Activated naive CD8-positive, alpha-beta T cell (primary cell): ENCODE data around the gene UGT2A2.
"Not testable (repeated sequence)": the region's sequence is repeated elsewhere in the genome, so short reads cannot be mapped to it uniquely, and the experiment has no call there.

Experiments
- H3K27ac Mint-ChIP-seq: one replicate; pipeline ENCODE4 v1.8.0; 2021; ENCODE audit warnings: mixed read lengths
- H3K27me3 Mint-ChIP-seq: one replicate; pipeline ENCODE4 v1.8.0; 2021; ENCODE audit warnings: mixed read lengths
- H3K36me3 Mint-ChIP-seq: one replicate; pipeline ENCODE4 v1.8.0; 2021; ENCODE audit warnings: mixed read lengths
- H3K4me1 Mint-ChIP-seq: one replicate; pipeline ENCODE4 v1.8.0; 2021; ENCODE audit warnings: low read depth, mixed read lengths
- H3K4me3 Mint-ChIP-seq: one replicate; pipeline ENCODE4 v1.8.0; 2021; ENCODE audit warnings: mild to moderate bottlenecking, mixed read lengths
- H3K9me3 Mint-ChIP-seq: one replicate; pipeline ENCODE4 v1.8.0; 2021; ENCODE audit warnings: low read depth, mixed read lengths

UGT2A2 gene

GRCh38 chr4:69639542-69639941 lies at the start of gene UGT2A2:
UGT2A2 (minus strand) TSS chr4:69639642; CDS start chr4:69639640, 2 bp downstream.
- Mint-ChIP-seq H3K4me1 (no peaks in the 10 kb centered on the region), H3K4me3 (no peak within 1 kb of the TSS), H3K27me3 (no peaks in the 10 kb centered on the region), H3K9me3 (no peaks in the 10 kb centered on the region), H3K36me3 (no peaks in the 10 kb centered on the region), H3K27ac (no peak within 1 kb of the TSS)

DNA sequence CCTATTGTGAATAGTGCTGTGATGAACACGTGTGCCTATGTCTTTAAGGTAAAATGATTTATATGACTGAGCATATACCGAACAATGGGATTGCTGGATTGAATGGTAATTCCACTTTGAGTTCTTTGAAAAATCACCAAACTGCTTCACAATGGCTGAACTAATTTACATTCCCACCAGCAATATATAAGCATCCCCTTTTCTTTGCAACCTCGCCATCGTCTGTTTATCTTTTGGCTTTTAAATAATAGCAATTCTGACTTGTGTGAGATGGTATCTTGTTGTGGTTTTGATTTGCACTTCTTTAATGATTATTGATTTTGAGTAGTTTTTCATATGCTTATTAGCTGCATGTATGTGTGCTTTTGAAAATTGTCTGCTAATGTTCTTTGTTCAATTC lies 45.4 kb upstream of the UGT2A2 start:
- Mint-ChIP-seq H3K4me1 (peaks cover 3% of the 10 kb centered on the region), H3K27ac (no peak overlapping the region), H3K36me3 (no peaks in the 10 kb centered on the region), H3K27me3 (no peaks in the 10 kb centered on the region), H3K9me3 (no peaks in the 10 kb centered on the region), H3K4me3 (no peak overlapping the region)

DNA sequence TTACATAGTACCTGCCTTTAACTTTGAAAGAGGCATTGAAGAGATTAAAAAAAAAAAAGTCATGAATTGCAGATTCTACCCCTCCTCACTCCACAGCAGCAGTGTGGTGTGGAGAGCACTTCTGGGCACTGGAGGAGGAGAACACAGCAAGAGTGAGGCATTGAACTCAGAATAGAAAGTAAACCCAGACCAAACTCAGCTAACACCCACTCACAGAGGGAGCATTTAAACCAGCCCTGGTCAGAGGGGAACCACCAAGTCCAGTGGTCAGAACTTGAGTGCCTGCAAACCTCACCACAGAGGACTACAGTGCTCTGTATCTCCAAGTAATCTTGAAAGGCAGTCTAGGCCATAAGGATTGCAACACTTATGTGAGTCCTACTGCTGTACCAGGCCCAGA lies 29.2 kb upstream of the UGT2A2 start:
- H3K27me3 Mint-ChIP-seq, result no peaks in the 10 kb centered on the region
- no peaks in the 10 kb centered on the region for H3K36me3 Mint-ChIP-seq

DNA sequence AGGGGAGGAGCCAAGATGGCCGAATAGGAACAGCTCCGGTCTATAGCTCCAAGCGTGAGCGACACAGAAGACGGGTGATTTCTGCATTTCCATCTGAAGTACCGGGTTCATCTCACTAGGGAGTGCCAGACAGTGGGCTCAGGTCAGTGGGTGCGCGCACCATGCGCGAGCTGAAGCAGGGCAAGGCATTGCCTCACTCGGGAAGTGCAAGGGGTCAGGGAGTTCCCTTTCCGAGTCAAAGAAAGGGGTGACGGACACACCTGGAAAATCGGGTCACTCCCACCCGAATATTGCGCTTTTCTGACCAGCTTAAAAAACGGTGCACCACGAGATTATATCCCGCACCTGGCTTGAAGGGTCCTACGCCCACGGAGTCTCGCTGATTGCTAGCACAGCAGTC lies 24.6 kb upstream of the UGT2A2 start:
- not testable (repeated sequence) for H3K27ac Mint-ChIP-seq, H3K4me3 Mint-ChIP-seq, H3K36me3 Mint-ChIP-seq, H3K9me3 Mint-ChIP-seq, H3K4me1 Mint-ChIP-seq, H3K27me3 Mint-ChIP-seq

More for the DNA sequence above, 29.2 kb upstream of the UGT2A2 start:
- no peak overlapping the region for H3K4me3 Mint-ChIP-seq
- H3K9me3 Mint-ChIP-seq, result no peaks in the 10 kb centered on the region
- H3K4me1 Mint-ChIP-seq, result no peaks in the 10 kb centered on the region
- H3K27ac Mint-ChIP-seq, result no peak overlapping the region

DNA sequence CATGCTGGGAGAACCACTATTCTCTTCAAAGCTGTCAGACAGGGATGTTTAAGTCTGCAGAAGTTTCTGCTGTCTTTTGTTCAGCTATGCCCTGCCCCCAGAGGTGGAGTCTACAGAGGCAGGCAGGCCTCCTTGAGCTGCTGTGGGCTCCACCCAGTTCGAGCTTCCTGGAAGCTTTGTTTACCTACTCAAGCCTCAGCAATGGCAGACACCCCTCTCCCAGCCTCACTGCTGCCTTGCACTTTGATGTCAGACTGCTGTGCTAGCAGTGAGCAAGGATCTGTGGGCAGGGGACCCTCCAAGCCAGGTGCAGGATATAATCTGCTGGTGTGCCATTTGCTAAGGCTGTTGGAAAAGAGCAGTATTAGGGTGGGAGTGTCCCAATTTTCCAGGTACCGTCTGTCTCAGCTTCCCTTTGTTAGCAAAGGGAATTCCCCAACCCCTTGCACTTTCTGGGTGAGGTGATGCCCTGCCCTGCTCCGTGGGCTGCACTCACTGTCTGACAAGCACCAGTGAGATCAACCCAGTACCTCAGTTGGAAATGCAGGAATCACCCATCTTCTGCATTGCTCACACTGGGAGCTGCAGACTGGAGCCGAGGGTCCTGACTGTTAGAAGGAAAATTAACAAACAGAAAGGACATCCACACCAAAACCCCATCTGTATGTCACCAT lies 21.8 kb upstream of the UGT2A2 start:
- not testable (repeated sequence) for H3K27ac Mint-ChIP-seq, H3K36me3 Mint-ChIP-seq, H3K27me3 Mint-ChIP-seq, H3K9me3 Mint-ChIP-seq, H3K4me1 Mint-ChIP-seq, H3K4me3 Mint-ChIP-seq

- no peaks in the 10 kb centered on the region for H3K36me3 Mint-ChIP-seq
- no peak overlapping the region for H3K4me3 Mint-ChIP-seq
- no peaks in the 10 kb centered on the region for H3K27me3 Mint-ChIP-seq
- no peaks in the 10 kb centered on the region for H3K9me3 Mint-ChIP-seq
- no peak overlapping the region for H3K27ac Mint-ChIP-seq
- peaks cover 3% of the 10 kb centered on the region for H3K4me1 Mint-ChIP-seq
These were observed 18.7 kb upstream of the UGT2A2 start for GRCh38 chr4:69658133-69658532.

- H3K36me3 Mint-ChIP-seq, result no peaks in the 10 kb centered on the region
- no peak overlapping the region for H3K4me3 Mint-ChIP-seq
- H3K27me3 Mint-ChIP-seq, result no peaks in the 10 kb centered on the region
- H3K9me3 Mint-ChIP-seq, result no peaks in the 10 kb centered on the region
- H3K27ac Mint-ChIP-seq, result no peak overlapping the region
- peaks cover 3% of the 10 kb centered on the region for H3K4me1 Mint-ChIP-seq
These were observed 17.3 kb upstream of the UGT2A2 start for GRCh38 chr4:69656653-69657158.

DNA sequence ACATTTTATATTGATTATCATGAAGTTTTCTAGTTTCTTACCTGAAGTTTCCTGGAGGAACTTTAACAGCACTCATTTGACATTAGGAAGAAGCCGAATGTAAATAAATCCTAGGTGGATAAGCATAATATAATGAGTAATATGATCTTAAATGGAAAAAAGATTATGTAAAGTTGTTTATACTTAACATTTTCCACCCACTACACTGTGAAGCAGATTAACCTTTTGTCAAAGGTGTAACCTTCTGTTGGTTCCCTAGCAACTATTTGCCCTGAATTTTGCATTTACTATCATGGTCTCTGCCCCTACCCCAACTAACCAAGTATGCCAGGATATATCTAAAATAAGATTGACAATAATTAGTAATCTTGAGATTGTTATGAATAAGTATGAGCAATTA lies 13.7 kb upstream of the UGT2A2 start, which contains the start of gene UGT2A1:
TSS of gene UGT2A1 (minus strand) at position 101 of the 400 bp plus-strand sequence. CDS start 5,603 bp downstream, outside the sequence.
- no peaks in the 10 kb centered on the region for H3K9me3 Mint-ChIP-seq
- H3K27ac Mint-ChIP-seq, result no peak within 1 kb of the TSS
- H3K36me3 Mint-ChIP-seq, result no peaks in the 10 kb centered on the region
- H3K4me3 Mint-ChIP-seq, result no peak within 1 kb of the TSS
- no peaks in the 10 kb centered on the region for H3K4me1 Mint-ChIP-seq
- no peaks in the 10 kb centered on the region for H3K27me3 Mint-ChIP-seq

DNA sequence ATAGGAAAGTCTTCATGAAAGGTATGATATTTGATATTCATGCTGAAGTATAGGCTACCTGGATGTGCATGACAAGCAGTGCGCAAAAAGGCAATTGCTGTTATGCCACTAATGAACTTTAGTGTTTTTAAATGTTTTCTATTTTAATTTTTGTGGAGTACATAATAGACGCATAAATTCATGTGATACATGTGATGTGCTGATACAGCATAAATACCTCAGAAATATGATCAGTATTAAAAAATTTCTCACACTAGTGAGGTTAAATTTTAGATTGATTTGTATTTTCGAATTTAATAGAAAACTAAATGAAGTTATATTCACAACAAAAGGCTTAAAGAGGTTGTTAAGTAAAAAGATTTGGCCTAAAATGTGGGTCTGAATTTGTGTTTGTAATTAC lies 11.4 kb upstream of the UGT2A2 start:
- Mint-ChIP-seq H3K27me3 (no peaks in the 10 kb centered on the region), H3K36me3 (no peaks in the 10 kb centered on the region), H3K4me1 (no peaks in the 10 kb centered on the region), H3K4me3 (no peak overlapping the region), H3K9me3 (no peaks in the 10 kb centered on the region), H3K27ac (no peak overlapping the region)

DNA sequence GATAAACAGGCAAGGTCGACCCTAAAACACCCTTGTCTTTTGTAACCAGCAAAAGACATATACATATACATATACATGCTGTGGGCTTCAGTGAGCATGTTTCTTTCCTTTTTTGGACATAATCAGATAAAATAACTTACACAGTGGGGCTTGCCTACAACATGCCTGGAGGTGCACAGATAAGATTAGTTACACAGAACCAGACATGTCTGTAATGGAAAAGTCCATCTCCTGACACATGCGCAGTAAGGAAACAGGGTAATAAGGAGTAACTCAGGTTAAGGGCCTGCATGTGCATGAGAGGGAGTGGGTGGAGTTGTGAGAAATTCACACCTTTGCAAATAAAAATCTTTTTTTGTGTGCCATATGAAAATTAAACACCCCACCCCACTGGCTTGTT lies 10.2 kb upstream of the UGT2A2 start:
- H3K27ac Mint-ChIP-seq, result no peak overlapping the region
- no peaks in the 10 kb centered on the region for H3K27me3 Mint-ChIP-seq
- no peaks in the 10 kb centered on the region for H3K36me3 Mint-ChIP-seq
- H3K4me3 Mint-ChIP-seq, result no peak overlapping the region
- H3K4me1 Mint-ChIP-seq, result no peaks in the 10 kb centered on the region
- no peaks in the 10 kb centered on the region for H3K9me3 Mint-ChIP-seq

DNA sequence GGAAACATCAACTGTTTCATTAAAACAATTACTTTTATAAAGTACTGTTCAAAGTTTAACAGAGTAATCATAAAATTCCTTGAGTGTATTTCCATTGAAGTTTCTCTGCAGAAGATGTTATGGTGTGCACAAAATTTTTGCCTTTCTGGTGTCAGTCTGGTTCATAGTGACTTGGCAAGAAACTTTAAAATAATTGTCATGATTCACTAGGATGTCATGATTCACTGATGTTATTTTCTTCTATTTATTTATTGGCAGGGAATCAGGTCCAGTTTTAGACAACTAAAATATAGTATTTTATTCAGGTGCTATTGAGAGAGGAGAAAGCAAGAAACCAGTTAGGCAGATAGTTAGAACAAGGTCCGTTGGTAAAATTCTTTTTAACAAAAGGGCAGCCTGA lies 9.8 kb upstream of the UGT2A2 start:
- H3K27ac Mint-ChIP-seq, result no peak overlapping the region

GRCh38 chr4:69642961-69643360 lies 3.5 kb upstream of the UGT2A2 start:
- Mint-ChIP-seq H3K36me3 (no peaks in the 10 kb centered on the region), H3K9me3 (no peaks in the 10 kb centered on the region), H3K4me1 (no peaks in the 10 kb centered on the region), H3K27me3 (no peaks in the 10 kb centered on the region), H3K4me3 (no peak overlapping the region), H3K27ac (no peak overlapping the region)

More for the DNA sequence above, 9.8 kb upstream of the UGT2A2 start:
- Mint-ChIP-seq H3K27me3 (no peaks in the 10 kb centered on the region), H3K4me1 (no peaks in the 10 kb centered on the region), H3K9me3 (no peaks in the 10 kb centered on the region), H3K4me3 (no peak overlapping the region), H3K36me3 (no peaks in the 10 kb centered on the region)

- Mint-ChIP-seq H3K27me3 (no peaks in the 10 kb centered on the region), H3K9me3 (no peaks in the 10 kb centered on the region), H3K27ac (no peak overlapping the region), H3K36me3 (no peaks in the 10 kb centered on the region), H3K4me1 (no peaks in the 10 kb centered on the region), H3K4me3 (no peak overlapping the region)
These were observed 847 bp upstream of the UGT2A2 start for GRCh38 chr4:69640289-69640688.

- Mint-ChIP-seq H3K27me3 (peaks cover 1% of the 10 kb centered on the region), H3K4me1 (no peaks in the 10 kb centered on the region), H3K9me3 (peaks cover 3% of the 10 kb centered on the region), H3K36me3 (no peaks in the 10 kb centered on the region), H3K27ac (no peak overlapping the region), H3K4me3 (no peak overlapping the region)
These were observed 22.3 kb downstream of the UGT2A2 start for GRCh38 chr4:69617083-69617694.

- Mint-ChIP-seq H3K4me1 (no peaks in the 10 kb centered on the region), H3K27ac (no peak overlapping the region), H3K4me3 (no peak overlapping the region), H3K27me3 (peaks cover 3% of the 10 kb centered on the region), H3K9me3 (no peaks in the 10 kb centered on the region), H3K36me3 (no peaks in the 10 kb centered on the region)
These were observed 29.0 kb downstream of the UGT2A2 start for GRCh38 chr4:69610484-69610883.

GRCh38 chr4:69601065-69601464 lies 38.4 kb downstream of the UGT2A2 start:
- Mint-ChIP-seq H3K9me3 (no peaks in the 10 kb centered on the region), H3K4me1 (no peaks in the 10 kb centered on the region), H3K4me3 (no peak overlapping the region), H3K27ac (no peak overlapping the region), H3K36me3 (no peaks in the 10 kb centered on the region), H3K27me3 (peaks cover 4% of the 10 kb centered on the region)
